ENCODE results near the gene LRIG1.

The LRIG1 gene

DNA sequence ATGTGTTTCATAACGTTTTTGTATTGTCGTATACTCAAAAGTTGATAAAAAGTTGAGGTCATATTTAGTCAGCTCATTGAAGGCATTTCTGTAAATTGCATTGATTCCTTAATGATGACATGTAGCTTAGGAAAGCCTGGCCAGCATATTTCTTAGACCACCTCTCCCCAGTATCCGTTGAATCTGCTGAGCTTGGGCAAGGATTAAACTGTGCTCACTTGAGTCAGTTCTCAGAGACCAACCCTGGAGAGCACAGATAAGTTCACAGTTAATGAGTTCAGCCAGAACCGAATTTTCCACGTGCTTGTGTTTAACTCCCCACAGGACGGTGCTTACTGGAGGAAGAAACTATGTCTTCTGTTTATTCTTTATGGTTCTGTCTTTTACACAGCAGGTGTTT is 147.3 kb downstream of the LRIG1 start:
- Histone ChIP-seq H3K9me3 (ENCODE audit: control insufficient read depth, insufficient read depth, low read length) (no peaks in the 10 kb centered on the region; the same call in 1 of the 2 replicates), H3K4me1 (ENCODE audit: control insufficient read depth, insufficient read depth, low read length) (peaks cover 7% of the 10 kb centered on the region), H3K27ac (ENCODE audit: low read length) (no peak overlapping the region), H3K36me3 (ENCODE audit: control insufficient read depth, insufficient read depth, low read length) (no peaks in the 10 kb centered on the region), H3K27me3 (ENCODE audit: control insufficient read depth, insufficient read depth, low read length) (no peaks in the 10 kb centered on the region), H3K4me3 (ENCODE audit: low read length) (no peak overlapping the region)
- no CpG with 5 or more reads among the region's 6 CpGs for WGBS (ENCODE audit: insufficient coverage, insufficient read length)
- no peak for DNase-seq (ENCODE audit: low read depth, low spot score)

DNA sequence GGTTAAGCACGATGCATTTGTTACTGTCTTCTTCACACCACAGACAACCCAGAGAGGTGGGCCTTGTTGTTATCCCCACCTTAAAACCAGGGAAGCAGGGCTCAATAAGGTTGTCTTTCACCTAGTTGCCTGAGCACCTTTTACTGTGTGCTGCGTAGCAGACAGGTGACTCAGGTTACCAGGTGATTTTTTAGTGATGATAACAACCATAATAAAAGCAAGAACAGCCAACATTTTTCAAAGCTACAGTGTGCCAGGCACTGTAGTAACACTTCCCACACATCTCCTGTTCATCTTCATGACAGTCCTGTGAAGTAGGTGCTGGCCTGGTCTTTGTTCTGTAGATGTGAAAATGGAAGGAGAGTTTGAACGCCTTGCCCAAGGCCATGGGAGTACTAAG is 147.8 kb downstream of the LRIG1 start:
- Histone ChIP-seq H3K9me3 (ENCODE audit: control insufficient read depth, insufficient read depth, low read length) (no peaks in the 10 kb centered on the region; the same call in 1 of the 2 replicates), H3K27ac (ENCODE audit: low read length) (no peak overlapping the region), H3K4me3 (ENCODE audit: low read length) (no peak overlapping the region), H3K36me3 (ENCODE audit: control insufficient read depth, insufficient read depth, low read length) (no peaks in the 10 kb centered on the region), H3K4me1 (ENCODE audit: control insufficient read depth, insufficient read depth, low read length) (peaks cover 7% of the 10 kb centered on the region), H3K27me3 (ENCODE audit: control insufficient read depth, insufficient read depth, low read length) (no peaks in the 10 kb centered on the region)
- no CpG with 5 or more reads among the region's 3 CpGs for WGBS (ENCODE audit: insufficient coverage, insufficient read length)
- no peak for DNase-seq (ENCODE audit: low read depth, low spot score)

- Histone ChIP-seq H3K4me3 (ENCODE audit: low read length) (no peak overlapping the region), H3K36me3 (ENCODE audit: control insufficient read depth, insufficient read depth, low read length) (no peaks in the 10 kb centered on the region), H3K4me1 (ENCODE audit: control insufficient read depth, insufficient read depth, low read length) (peaks cover 5% of the 10 kb centered on the region), H3K27me3 (ENCODE audit: control insufficient read depth, insufficient read depth, low read length) (no peaks in the 10 kb centered on the region), H3K27ac (ENCODE audit: low read length) (no peak overlapping the region), H3K9me3 (ENCODE audit: control insufficient read depth, insufficient read depth, low read length) (no peaks in the 10 kb centered on the region; the same call in 1 of the 2 replicates)
- no CpG with 5 or more reads among the region's 8 CpGs for WGBS (ENCODE audit: insufficient coverage, insufficient read length)
- no peak for DNase-seq (ENCODE audit: low read depth, low spot score)
Observed at GRCh38 chr3:66350601-66351000, 150.2 kb downstream of the LRIG1 start.

DNA sequence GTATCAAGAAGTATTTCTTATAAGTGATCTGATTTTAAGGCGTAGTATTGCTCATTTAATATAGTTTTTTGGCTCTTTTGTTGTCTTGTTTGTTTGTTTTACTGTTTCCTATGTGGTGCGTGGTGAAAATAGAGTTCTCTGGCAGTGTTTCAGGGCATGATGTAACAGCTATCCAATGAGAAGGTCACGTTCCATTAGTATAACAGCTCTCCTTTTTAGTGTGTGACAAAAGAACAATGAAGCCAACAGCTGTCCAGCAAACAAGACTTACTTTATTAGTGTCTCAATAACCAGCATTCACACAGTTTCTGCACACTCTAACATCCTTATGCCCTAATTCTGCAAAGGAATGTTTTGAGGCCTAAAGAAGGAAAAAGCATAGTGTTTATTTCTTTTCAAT is 152.1 kb downstream of the LRIG1 start:
- WGBS (ENCODE audit: insufficient coverage, insufficient read length), result no CpG with 5 or more reads among the region's 3 CpGs
- Histone ChIP-seq H3K36me3 (ENCODE audit: control insufficient read depth, insufficient read depth, low read length) (no peaks in the 10 kb centered on the region), H3K27ac (ENCODE audit: low read length) (no peak overlapping the region), H3K27me3 (ENCODE audit: control insufficient read depth, insufficient read depth, low read length) (no peaks in the 10 kb centered on the region), H3K4me1 (ENCODE audit: control insufficient read depth, insufficient read depth, low read length) (peaks cover 10% of the 10 kb centered on the region), H3K9me3 (ENCODE audit: control insufficient read depth, insufficient read depth, low read length) (no peaks in the 10 kb centered on the region; the same call in 1 of the 2 replicates), H3K4me3 (ENCODE audit: low read length) (no peak overlapping the region)
- DNase-seq (ENCODE audit: low read depth, low spot score), result no peak

- Histone ChIP-seq H3K9me3 (ENCODE audit: control insufficient read depth, insufficient read depth, low read length) (no peaks in the 10 kb centered on the region), H3K36me3 (ENCODE audit: control insufficient read depth, insufficient read depth, low read length) (no peaks in the 10 kb centered on the region), H3K27me3 (ENCODE audit: control insufficient read depth, insufficient read depth, low read length) (no peaks in the 10 kb centered on the region), H3K27ac (ENCODE audit: low read length) (no peak overlapping the region), H3K4me3 (ENCODE audit: low read length) (no peak overlapping the region), H3K4me1 (ENCODE audit: control insufficient read depth, insufficient read depth, low read length) (peaks cover 5% of the 10 kb centered on the region; the same call in 1 of the 2 replicates)
- WGBS (ENCODE audit: insufficient coverage, insufficient read length), result no CpG with 5 or more reads among the region's 8 CpGs
- no peak for DNase-seq (ENCODE audit: low read depth, low spot score)
Observed at GRCh38 chr3:66344848-66345578, 155.8 kb downstream of the LRIG1 start.

- peaks cover 5% of the 10 kb centered on the region; the same call in 1 of the 2 replicates for H3K4me1 ChIP-seq (ENCODE audit: control insufficient read depth, insufficient read depth, low read length)
- no peak for DNase-seq (ENCODE audit: low read depth, low spot score)
- H3K27ac ChIP-seq (ENCODE audit: low read length), result no peak overlapping the region
- H3K27me3 ChIP-seq (ENCODE audit: control insufficient read depth, insufficient read depth, low read length), result no peaks in the 10 kb centered on the region
- no peak overlapping the region for H3K4me3 ChIP-seq (ENCODE audit: low read length)
- no CpG with 5 or more reads among the region's 9 CpGs for WGBS (ENCODE audit: insufficient coverage, insufficient read length)
- H3K9me3 ChIP-seq (ENCODE audit: control insufficient read depth, insufficient read depth, low read length), result no peaks in the 10 kb centered on the region
- no peaks in the 10 kb centered on the region for H3K36me3 ChIP-seq (ENCODE audit: control insufficient read depth, insufficient read depth, low read length)
Observed at GRCh38 chr3:66344391-66344811, 156.4 kb downstream of the LRIG1 start.

GRCh38 chr3:66342717-66343356 is 158.0 kb downstream of the LRIG1 start:
- no peaks in the 10 kb centered on the region for H3K9me3 ChIP-seq (ENCODE audit: control insufficient read depth, insufficient read depth, low read length)
- no peak for DNase-seq (ENCODE audit: low read depth, low spot score)
- no CpG with 5 or more reads among the region's 8 CpGs for WGBS (ENCODE audit: insufficient coverage, insufficient read length)
- no peak overlapping the region for H3K4me3 ChIP-seq (ENCODE audit: low read length)
- no peaks in the 10 kb centered on the region for H3K36me3 ChIP-seq (ENCODE audit: control insufficient read depth, insufficient read depth, low read length)
- peaks cover 5% of the 10 kb centered on the region; the same call in 1 of the 2 replicates for H3K4me1 ChIP-seq (ENCODE audit: control insufficient read depth, insufficient read depth, low read length)
- H3K27ac ChIP-seq (ENCODE audit: low read length), result no peak overlapping the region
- no peaks in the 10 kb centered on the region for H3K27me3 ChIP-seq (ENCODE audit: control insufficient read depth, insufficient read depth, low read length)

GRCh38 chr3:66338927-66339326 is 161.9 kb downstream of the LRIG1 start:
- H3K4me1 ChIP-seq (ENCODE audit: control insufficient read depth, insufficient read depth, low read length), result no peaks in the 10 kb centered on the region
- H3K27me3 ChIP-seq (ENCODE audit: control insufficient read depth, insufficient read depth, low read length), result no peaks in the 10 kb centered on the region
- H3K36me3 ChIP-seq (ENCODE audit: control insufficient read depth, insufficient read depth, low read length), result no peaks in the 10 kb centered on the region
- DNase-seq (ENCODE audit: low read depth, low spot score), result no peak
- no peaks in the 10 kb centered on the region for H3K9me3 ChIP-seq (ENCODE audit: control insufficient read depth, insufficient read depth, low read length)
- WGBS (ENCODE audit: insufficient coverage, insufficient read length), result no CpG with 5 or more reads among the region's 3 CpGs
- no peak overlapping the region for H3K27ac ChIP-seq (ENCODE audit: low read length)
- no peak overlapping the region for H3K4me3 ChIP-seq (ENCODE audit: low read length)

DNA sequence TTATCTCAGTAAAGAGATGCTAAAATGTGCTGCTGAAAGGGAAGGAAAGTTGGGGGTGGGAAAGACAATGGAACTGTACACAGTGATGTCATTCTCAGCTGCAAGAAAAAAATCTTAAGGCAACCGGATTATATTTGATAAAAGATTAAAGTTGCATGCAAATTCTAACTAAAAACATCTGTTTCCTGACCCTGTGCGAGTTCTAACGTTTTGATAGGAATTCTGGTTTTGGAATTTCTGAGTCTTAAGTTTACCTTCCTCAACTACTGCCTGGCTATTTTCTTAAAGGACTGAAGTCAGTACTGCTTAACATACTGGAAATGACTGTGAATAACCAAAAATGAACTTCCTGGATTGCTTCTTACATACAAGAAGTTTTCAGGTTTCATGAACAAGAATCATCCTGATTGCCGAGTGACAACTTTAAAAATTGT is 164.5 kb downstream of the LRIG1 start:
- Histone ChIP-seq H3K4me1 (ENCODE audit: control insufficient read depth, insufficient read depth, low read length) (no peaks in the 10 kb centered on the region), H3K9me3 (ENCODE audit: control insufficient read depth, insufficient read depth, low read length) (no peaks in the 10 kb centered on the region), H3K36me3 (ENCODE audit: control insufficient read depth, insufficient read depth, low read length) (no peaks in the 10 kb centered on the region), H3K27me3 (ENCODE audit: control insufficient read depth, insufficient read depth, low read length) (no peaks in the 10 kb centered on the region), H3K4me3 (ENCODE audit: low read length) (no peak overlapping the region), H3K27ac (ENCODE audit: low read length) (no peak overlapping the region)
- no peak for DNase-seq (ENCODE audit: low read depth, low spot score)
- WGBS (ENCODE audit: insufficient coverage, insufficient read length), result no CpG with 5 or more reads among the region's 4 CpGs

DNA sequence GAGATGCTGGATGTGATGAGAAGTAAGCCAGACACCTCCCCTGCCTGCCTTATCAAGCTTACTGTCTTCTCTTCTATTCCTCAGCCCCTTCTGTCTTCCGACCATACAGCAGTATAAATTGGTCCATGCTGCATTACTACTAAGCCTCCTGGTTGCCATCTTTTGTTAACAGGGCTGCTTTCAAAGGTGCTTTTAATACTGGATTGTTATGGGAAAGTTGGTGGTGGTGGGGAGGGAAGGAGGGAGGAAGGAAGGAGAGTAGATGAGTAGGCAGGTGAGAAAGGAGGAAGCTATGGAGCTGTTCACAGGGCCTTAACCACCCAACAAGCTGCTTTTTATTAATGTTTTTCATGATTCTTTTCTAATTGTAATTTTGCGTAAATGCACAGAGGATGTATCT is 165.2 kb downstream of the LRIG1 start:
- no peak for DNase-seq (ENCODE audit: low read depth, low spot score)
- Histone ChIP-seq H3K36me3 (ENCODE audit: control insufficient read depth, insufficient read depth, low read length) (no peaks in the 10 kb centered on the region), H3K4me3 (ENCODE audit: low read length) (no peak overlapping the region), H3K27ac (ENCODE audit: low read length) (no peak overlapping the region), H3K9me3 (ENCODE audit: control insufficient read depth, insufficient read depth, low read length) (no peaks in the 10 kb centered on the region), H3K4me1 (ENCODE audit: control insufficient read depth, insufficient read depth, low read length) (no peaks in the 10 kb centered on the region), H3K27me3 (ENCODE audit: control insufficient read depth, insufficient read depth, low read length) (no peaks in the 10 kb centered on the region)
- WGBS (ENCODE audit: insufficient coverage, insufficient read length), result no CpG with 5 or more reads among the region's 2 CpGs

Measured in iPS DF 6.9 (cell line).